HG02973 (cell line): Measurements from ENCODE around the gene PGM2L1.
"Not testable (repeated sequence)": the region's sequence is repeated elsewhere in the genome, so short reads cannot be mapped to it uniquely, and the experiment has no call there.

Source experiments
- ATAC-seq: cut with Tn5 transposase; IDR thresholded peaks from one replicate; pipeline ENCODE4 v1.9.1; 2021; ENCODE audit warnings: moderate library complexity; ENCODE audit not compliant: unreplicated experiment

Gene PGM2L1

DNA sequence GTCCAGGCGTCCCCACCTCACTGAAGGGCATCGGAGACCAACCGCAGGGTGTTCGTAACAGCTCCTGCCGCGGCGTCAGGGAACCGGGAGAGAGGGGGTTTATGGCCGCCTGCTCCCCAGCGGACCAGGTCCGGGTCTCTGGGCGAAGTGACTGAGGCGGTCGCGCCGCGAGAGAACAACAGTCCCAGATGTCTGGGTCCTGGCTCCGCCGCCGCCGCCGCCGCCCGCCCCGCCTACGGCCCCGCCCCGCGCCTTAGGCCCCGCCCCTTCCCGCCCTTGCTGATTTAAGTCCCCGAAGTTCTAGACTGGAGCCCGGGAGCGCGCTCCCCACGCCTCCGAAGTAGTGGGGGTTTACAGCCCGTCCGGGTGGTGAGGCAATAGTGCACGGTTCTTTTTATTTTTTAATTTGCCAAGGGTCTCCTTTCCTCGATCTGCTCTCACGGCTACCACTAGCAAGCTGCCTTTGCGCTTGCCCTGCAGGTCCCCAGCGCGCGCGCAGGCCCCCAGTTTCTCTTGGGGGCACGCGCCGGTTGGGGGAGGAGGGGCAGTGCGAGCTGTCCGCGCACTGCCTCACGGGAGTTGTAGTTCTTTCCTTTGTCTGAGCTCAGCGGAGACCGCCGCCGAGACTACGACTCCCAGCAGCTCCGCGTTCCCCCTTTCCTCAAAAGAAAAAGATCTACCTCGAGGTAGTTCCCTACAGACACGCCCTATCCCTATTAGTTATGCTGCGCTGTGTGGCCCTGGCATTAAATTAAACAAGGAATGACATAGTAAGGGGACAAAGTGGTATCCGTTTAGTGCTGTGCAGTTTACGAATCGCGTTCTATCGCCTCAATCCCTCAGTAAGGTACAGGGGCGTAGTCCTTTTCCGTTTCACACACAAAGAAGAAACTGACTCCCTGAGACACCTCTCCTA lies at the start of gene PGM2L1:
PGM2L1 (minus strand) TSS at position 190 of the 916 bp plus-strand sequence. CDS start 272 bp downstream, outside the sequence.
- peak; percentile 89 for ATAC-seq

GRCh38 chr11:74447720-74448119 lies 49.5 kb upstream of the PGM2L1 start:
- ATAC-seq, result no peak

DNA sequence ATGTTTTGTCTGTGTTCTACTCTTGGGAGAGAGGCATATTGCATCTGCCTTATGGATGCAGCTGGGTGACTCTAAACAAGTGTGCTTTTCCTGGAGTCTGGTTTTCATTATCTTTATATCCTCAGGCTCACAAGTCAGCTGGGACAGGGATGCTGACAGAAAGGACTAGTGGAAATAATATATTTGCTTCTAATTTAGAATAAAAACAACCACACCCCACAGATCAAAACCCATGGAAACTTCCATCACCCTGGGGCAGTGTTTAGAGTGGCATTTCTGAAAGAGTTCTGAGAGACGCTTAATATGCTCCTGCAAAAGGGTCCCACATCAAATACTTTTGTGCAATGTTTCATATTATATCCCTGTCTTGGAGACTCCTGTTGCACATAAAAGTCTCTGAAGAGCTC lies 48.3 kb upstream of the PGM2L1 start:
- ATAC-seq, result no peak

DNA sequence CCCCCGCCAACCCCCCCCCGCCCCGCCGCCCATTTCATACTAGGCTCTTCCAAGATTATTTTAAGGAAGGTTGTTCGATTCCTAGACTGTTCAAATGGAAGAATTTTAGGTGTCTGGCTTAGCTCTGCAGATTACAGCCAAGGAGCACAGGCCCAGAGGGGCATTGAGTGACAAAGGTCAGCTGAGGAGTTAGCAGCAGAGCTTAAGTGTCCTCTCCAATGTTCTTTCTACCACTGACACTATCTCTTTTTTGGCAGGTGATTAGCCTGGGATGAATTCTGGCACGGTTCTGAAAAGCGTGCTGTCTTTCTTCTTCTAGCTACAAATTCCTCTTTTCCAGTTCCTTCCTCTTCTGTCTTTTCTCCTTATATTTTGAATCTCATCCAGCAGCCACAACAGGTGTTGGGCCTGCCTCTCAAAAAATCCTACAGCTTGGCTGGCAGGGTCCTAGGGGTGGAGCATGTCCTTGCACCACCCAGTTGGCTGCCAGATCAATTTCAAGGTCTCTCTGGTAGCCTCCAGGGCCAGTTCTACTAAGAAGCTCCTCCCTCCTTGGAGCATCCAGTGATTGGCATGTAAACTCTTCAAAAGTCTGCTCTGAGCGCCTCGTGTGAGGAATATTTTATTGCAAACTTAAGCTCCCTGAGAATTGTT lies 46.1 kb upstream of the PGM2L1 start:
- ATAC-seq, result no peak

GRCh38 chr11:74443071-74443864 lies 45.0 kb upstream of the PGM2L1 start:
- no peak for ATAC-seq

- no peak for ATAC-seq
These were observed 44.4 kb upstream of the PGM2L1 start for GRCh38 chr11:74442636-74443035.

GRCh38 chr11:74438681-74439080 lies 40.4 kb upstream of the PGM2L1 start:
- ATAC-seq, result no peak

DNA sequence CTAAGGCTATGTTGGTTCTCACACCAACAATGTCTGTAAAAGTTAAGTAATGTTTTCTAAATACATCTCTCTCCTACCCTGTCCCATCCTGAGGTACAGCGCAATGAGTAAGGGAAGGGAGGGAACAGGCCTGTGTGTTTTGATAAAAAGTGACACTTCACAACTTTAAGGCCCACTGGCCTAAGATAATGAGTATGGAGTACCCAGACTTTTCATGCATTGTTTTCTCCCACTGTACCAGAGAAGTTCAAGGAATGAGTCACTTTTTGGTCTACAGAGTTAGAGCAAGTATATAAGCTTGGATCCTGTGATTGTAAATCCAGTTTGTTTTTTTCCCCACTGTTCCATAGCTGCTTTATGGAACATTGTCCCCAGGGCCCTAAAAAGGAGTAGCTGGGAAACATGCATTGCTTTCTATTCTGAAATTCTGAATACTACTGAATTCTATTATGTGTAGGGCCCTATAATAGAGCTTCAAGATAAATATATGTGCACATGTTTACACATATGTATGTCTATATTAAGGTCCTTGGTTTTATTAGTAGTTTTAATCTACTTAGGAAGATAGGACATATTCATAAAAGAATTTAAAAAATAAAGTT lies 39.3 kb upstream of the PGM2L1 start:
- ATAC-seq, result no peak

GRCh38 chr11:74434528-74434927 lies 36.3 kb upstream of the PGM2L1 start:
- no peak for ATAC-seq

- ATAC-seq, result no peak
These were observed 31.0 kb upstream of the PGM2L1 start for GRCh38 chr11:74429205-74429604.

- no peak for ATAC-seq
These were observed 29.2 kb upstream of the PGM2L1 start for GRCh38 chr11:74427384-74427886.

DNA sequence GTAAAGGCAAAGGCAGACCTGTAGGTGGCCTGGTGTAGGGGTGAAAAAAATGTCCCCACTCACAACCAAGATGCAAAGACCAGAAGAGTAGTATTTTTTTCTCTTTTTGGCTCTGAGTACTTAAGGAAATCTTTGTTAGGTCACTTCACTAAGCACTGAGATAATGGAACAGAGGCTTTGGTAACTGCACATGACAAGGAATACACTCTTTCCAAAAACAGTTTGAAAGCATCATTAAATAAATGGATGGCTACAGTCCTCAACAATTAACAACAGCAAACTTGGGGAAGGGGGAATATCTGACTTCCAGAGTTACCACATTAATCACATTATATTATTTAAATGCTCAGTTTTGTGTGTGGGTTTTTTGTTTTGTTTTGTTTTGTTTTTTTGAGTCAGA lies 26.9 kb upstream of the PGM2L1 start:
- ATAC-seq, result no peak

DNA sequence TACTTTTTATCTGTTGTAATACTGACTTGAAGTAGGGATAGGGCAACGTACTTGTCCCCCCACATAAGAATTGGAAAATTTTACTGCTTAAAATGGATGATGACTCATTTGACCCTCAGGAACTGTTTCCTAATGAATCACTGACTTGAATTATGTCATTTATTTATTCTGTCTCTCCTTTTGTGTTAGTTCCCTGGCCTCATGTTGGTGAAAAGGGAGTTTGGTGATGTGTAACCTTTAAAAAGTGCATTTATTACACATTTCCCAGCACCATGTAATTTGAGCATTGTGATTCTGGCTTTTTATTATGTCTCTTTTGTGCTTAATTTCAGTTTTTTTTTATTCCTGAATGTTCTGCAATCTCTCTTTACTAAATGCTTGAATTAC lies 20.3 kb upstream of the PGM2L1 start:
- ATAC-seq, result no peak

GRCh38 chr11:74417860-74418508 lies 19.8 kb upstream of the PGM2L1 start:
- no peak for ATAC-seq

DNA sequence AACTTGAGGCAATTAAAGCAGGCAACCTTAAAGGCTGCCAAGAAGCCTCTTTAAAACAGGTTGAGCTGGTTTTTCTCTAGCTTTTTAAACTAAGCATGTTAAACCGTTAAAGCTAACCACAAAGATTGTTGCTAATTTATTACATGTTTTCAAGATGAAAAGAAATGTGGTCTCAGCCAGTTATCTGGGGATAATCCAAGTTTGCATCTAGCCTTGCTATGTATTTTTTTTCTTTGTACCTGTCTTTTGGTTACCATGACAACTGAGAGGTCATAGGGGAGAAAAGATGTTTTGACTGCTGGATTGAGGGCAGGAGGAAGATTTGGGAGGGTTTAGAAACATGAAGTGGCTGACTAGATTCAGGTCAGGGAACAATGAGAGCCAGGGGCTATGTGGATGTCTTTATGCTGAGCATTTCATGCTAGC lies 19.2 kb upstream of the PGM2L1 start:
- ATAC-seq, result no peak

DNA sequence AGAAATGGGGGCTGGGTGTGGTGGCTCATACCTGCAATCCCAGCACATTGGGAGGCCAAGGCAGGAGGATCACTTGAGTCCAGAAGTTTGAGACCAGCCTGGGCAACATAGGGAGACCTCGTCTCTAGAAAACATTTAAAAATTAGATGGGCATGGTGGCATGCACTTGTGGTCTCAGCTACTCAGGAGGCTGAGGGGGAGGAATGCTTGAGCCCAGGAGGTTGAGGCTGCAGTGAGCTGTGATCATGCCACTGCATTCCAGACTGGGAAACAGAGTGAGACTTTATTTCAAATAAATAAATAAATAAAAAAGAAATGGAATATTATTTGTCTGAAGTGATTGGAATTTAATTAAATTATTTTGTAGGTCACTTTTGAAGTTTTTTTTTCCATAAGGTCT lies 18.7 kb upstream of the PGM2L1 start:
- not testable (repeated sequence) for ATAC-seq

DNA sequence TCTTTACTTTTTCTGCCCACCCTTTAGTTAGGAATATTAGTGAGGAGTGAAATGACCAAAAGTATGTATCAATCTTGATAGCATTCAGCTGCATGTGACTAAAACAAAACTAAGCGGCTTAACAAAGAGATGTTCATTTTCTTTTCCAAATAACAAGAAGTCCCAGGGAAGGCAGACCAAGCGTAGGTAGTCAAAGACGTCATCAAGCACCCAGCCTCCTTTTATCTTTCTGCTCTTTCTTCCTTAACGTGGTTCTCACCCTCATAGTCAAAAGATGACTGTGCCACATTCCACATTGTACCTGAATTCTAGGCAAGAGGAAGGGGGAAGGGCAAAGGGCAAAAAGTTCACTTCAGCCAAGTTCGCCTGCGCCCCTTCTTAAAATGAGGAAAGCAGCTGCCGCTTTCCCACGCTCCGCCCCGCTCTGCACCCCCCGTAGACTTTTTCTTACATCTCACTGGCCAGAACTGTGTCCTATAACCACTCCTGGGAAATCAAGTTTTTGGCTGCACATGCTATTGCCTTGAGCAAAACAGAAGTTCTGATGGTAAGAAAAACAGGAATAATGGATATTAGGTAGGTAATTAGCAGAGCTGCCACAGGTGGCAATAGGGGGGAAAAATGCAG lies 14.6 kb upstream of the PGM2L1 start:
- ATAC-seq, result no peak

DNA sequence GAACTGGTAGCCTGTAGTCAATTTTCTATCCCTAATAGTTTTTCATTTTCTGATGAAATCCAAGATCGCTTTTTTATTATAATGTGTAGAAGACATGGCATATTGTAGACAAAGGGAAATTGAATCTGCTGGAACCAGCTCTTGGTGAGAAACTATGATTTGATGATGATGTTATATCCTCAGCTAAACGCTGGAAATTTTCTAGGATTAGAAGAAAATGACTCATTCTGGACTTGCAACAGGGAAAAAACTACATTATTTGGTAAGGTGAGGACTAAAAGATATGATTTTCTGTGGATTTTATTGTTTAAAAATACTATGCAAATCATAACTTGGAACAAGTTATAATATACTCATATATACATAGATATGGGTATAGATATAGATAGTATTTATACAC lies 14.1 kb upstream of the PGM2L1 start:
- ATAC-seq, result no peak

GRCh38 chr11:74409633-74410032 lies 11.4 kb upstream of the PGM2L1 start:
- ATAC-seq, result no peak
